Breast epithelium (tissue), 3 donors: ENCODE measurements around the gene ZSCAN29.

Experiments used
- CTCF ChIP-seq, 3 donors: fragments of 450-650 bp; IDR thresholded peaks; one replicate each; pipeline ENCODE4 v1.5.1; 2016 to 2017; ENCODE audit warnings: antibody characterized with exemption in 3 of 3, mild to moderate bottlenecking in 3 of 3, moderate library complexity in 3 of 3
- POLR2A ChIP-seq: fragments of 450-650 bp; IDR thresholded peaks from one replicate; pipeline ENCODE4 v1.6.1; 2016; ENCODE audit warnings: antibody characterized with exemption, mild to moderate bottlenecking, moderate library complexity

DNA sequence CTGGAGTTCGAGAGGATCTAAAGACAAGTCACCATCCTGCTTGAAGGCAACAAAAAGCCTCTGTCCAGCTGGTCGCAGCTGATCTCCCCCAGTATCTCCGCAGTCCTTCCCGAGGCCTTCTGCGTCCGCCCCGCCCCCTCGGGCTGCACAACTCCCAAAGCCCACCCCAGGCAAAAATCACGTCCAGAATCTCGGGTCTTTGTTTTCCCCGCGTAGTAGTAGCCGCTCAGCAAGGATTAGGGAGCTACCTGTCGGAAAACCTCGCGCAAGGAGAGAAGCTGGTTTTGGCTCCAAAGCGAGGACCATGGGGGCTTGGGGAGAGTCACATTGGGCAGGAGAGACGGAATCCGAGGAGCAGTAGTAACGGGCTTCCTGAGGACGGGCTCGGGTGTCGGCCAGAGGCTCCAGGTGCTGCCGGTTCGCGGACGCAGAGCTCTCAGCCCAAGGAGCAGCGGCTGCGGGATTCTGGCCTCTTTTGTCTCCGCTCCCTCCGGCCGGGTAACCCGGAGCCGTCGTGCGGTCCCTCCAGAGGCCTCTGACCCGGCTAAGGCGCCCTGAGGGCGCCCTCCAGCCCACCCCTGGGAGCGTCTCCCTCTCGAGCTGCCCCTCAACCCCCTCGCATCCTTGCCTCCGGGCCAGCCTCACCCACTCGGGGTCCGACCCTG is 401 bp downstream of the ZSCAN29 start:
- no peak for TF ChIP-seq CTCF (IDR thresholded peaks at IDR 0.05)
- no peak for TF ChIP-seq POLR2A
